ENCODE measurements around the gene TMCO2.

DNA sequence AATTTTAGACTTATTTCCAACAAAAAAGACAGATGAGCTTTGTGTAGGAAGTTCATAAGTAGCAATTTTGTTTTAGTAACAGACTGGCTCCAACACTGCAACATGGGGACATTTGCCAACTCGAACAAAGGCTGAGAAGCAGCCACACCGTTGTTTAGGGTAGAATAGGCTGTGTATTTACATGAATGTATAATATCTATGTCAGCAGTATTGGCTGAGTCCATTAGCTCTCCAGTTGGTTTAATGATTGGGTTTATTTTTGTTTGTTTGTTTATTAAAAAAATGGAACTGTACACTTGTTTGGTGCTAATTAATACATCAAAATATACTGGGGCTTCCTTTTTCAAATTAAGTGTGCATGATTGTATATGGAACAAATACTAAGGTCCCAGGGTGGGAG, 7.3 kb upstream of the TMCO2 start:
- TF ChIP-seq, protein P1, sequence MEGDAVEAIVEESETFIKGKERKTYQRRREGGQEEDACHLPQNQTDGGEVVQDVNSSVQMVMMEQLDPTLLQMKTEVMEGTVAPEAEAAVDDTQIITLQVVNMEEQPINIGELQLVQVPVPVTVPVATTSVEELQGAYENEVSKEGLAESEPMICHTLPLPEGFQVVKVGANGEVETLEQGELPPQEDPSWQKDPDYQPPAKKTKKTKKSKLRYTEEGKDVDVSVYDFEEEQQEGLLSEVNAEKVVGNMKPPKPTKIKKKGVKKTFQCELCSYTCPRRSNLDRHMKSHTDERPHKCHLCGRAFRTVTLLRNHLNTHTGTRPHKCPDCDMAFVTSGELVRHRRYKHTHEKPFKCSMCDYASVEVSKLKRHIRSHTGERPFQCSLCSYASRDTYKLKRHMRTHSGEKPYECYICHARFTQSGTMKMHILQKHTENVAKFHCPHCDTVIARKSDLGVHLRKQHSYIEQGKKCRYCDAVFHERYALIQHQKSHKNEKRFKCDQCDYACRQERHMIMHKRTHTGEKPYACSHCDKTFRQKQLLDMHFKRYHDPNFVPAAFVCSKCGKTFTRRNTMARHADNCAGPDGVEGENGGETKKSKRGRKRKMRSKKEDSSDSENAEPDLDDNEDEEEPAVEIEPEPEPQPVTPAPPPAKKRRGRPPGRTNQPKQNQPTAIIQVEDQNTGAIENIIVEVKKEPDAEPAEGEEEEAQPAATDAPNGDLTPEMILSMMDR (conservative IDR thresholded peaks at IDR 0.05; ENCODE audit: low read depth in 2 of 2) = no peak
- no peak for TF ChIP-seq POLR2AphosphoS5 (IDR thresholded peaks at IDR 0.05; ENCODE audit: low read depth)
- no peak for TF ChIP-seq CREB1 (CRISPR knock-in tag; IDR thresholded peaks at IDR 0.05; ENCODE audit: low read depth)
- TF ChIP-seq EZH2 (IDR thresholded peaks at IDR 0.05; ENCODE audit: low read depth, unreplicated experiment) = no peak
- TF ChIP-seq JUNB (IDR thresholded peaks at IDR 0.05; ENCODE audit: unreplicated experiment) = no peak
- TF ChIP-seq EZH2phosphoT487 (IDR thresholded peaks at IDR 0.05; ENCODE audit: unreplicated experiment) = no peak
- no peak for TF ChIP-seq REST (IDR thresholded peaks at IDR 0.05; ENCODE audit: unreplicated experiment)
- TF ChIP-seq ZNF331 (CRISPR knock-in tag; IDR thresholded peaks at IDR 0.05; ENCODE audit: low read depth) = no peak
- TF ChIP-seq, protein P2, sequence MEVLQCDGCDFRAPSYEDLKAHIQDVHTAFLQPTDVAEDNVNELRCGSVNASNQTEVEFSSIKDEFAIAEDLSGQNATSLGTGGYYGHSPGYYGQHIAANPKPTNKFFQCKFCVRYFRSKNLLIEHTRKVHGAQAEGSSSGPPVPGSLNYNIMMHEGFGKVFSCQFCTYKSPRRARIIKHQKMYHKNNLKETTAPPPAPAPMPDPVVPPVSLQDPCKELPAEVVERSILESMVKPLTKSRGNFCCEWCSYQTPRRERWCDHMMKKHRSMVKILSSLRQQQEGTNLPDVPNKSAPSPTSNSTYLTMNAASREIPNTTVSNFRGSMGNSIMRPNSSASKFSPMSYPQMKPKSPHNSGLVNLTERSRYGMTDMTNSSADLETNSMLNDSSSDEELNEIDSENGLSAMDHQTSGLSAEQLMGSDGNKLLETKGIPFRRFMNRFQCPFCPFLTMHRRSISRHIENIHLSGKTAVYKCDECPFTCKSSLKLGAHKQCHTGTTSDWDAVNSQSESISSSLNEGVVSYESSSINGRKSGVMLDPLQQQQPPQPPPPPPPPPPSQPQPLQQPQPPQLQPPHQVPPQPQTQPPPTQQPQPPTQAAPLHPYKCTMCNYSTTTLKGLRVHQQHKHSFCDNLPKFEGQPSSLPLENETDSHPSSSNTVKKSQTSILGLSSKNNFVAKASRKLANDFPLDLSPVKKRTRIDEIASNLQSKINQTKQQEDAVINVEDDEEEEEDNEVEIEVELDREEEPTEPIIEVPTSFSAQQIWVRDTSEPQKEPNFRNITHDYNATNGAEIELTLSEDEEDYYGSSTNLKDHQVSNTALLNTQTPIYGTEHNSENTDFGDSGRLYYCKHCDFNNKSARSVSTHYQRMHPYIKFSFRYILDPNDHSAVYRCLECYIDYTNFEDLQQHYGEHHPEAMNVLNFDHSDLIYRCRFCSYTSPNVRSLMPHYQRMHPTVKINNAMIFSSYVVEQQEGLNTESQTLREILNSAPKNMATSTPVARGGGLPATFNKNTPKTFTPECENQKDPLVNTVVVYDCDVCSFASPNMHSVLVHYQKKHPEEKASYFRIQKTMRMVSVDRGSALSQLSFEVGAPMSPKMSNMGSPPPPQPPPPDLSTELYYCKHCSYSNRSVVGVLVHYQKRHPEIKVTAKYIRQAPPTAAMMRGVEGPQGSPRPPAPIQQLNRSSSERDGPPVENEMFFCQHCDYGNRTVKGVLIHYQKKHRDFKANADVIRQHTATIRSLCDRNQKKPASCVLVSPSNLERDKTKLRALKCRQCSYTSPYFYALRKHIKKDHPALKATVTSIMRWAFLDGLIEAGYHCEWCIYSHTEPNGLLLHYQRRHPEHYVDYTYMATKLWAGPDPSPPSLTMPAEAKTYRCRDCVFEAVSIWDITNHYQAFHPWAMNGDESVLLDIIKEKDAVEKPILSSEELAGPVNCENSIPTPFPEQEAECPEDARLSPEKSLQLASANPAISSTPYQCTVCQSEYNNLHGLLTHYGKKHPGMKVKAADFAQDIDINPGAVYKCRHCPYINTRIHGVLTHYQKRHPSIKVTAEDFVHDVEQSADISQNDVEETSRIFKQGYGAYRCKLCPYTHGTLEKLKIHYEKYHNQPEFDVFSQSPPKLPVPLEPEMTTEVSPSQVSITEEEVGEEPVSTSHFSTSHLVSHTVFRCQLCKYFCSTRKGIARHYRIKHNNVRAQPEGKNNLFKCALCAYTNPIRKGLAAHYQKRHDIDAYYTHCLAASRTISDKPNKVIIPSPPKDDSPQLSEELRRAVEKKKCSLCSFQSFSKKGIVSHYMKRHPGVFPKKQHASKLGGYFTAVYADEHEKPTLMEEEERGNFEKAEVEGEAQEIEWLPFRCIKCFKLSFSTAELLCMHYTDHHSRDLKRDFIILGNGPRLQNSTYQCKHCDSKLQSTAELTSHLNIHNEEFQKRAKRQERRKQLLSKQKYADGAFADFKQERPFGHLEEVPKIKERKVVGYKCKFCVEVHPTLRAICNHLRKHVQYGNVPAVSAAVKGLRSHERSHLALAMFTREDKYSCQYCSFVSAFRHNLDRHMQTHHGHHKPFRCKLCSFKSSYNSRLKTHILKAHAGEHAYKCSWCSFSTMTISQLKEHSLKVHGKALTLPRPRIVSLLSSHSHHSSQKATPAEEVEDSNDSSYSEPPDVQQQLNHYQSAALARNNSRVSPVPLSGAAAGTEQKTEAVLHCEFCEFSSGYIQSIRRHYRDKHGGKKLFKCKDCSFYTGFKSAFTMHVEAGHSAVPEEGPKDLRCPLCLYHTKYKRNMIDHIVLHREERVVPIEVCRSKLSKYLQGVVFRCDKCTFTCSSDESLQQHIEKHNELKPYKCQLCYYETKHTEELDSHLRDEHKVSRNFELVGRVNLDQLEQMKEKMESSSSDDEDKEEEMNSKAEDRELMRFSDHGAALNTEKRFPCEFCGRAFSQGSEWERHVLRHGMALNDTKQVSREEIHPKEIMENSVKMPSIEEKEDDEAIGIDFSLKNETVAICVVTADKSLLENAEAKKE (CRISPR knock-in tag; IDR thresholded peaks at IDR 0.05) = no peak

Measured in GM23338 (cell line).